Lower lobe of right lung (tissue), 2 donors: Measurements from ENCODE around the gene VPS8. TPM values are rescaled to one million over a fixed set of nuclear protein-coding genes. Genes with fewer than 3 reads are reported as not detected.
"Not testable (repeated sequence)": the region's sequence is repeated elsewhere in the genome, so short reads cannot be mapped to it uniquely, and the experiment has no call there.

Experiments
- ATAC-seq, 2 donors: fragments of 200-7000 bp; cut with Tn5 transposase; one replicate each; pipeline ENCODE4 v1.9.1; 2020 to 2022; ENCODE audit warnings: mild to moderate bottlenecking in 2 of 2, moderate library complexity in 2 of 2
- DNase-seq: peaks from one replicate; pipeline ENCODE4 v3.0.0-alpha.2; 2020
- H3K27ac ChIP-seq: fragments of 200-600 bp; one replicate; pipeline ENCODE4 v1.8.0; 2022
- H3K27me3 ChIP-seq: fragments of 200-600 bp; one replicate; pipeline ENCODE4 v1.8.0; 2022; ENCODE audit warnings: low read depth
- H3K36me3 ChIP-seq: fragments of 200-600 bp; one replicate; pipeline ENCODE4 v1.8.0; 2022; ENCODE audit warnings: mild to moderate bottlenecking
- H3K4me1 ChIP-seq: fragments of 200-600 bp; one replicate; pipeline ENCODE4 v1.8.0; 2022
- H3K4me3 ChIP-seq: fragments of 200-600 bp; one replicate; pipeline ENCODE4 v1.8.0; 2022; ENCODE audit warnings: mild to moderate bottlenecking
- H3K9me3 ChIP-seq: fragments of 200-600 bp; one replicate; pipeline ENCODE4 v1.8.0; 2022
- CTCF ChIP-seq: fragments of 200-600 bp; IDR thresholded peaks from one replicate; pipeline ENCODE4 v1.8.0; 2022; ENCODE audit warnings: antibody characterized with exemption, mild to moderate bottlenecking
- intact Hi-C: fragments of 100-400 bp; cut with DNase I; formaldehyde crosslinking; loops from one replicate; pipeline ENCODE4 v1.11.0; 2022
- total RNA-seq: library from RNA; stranded (reverse); fragmentation: NEBNext Ultra II Directional; extraction: Animal tissue kit (Norgen Biotek cat#: 25700); gene quantifications from one replicate; pipeline ENCODE4 v1.2.1, GENCODE V29; 2021
- donor health status: DM: no; HTN: yes; CAD: no; lungs with severe emphysema.

The VPS8 gene
- total RNA-seq, 1 donor from 2014 or later, result 84.7 TPM

DNA sequence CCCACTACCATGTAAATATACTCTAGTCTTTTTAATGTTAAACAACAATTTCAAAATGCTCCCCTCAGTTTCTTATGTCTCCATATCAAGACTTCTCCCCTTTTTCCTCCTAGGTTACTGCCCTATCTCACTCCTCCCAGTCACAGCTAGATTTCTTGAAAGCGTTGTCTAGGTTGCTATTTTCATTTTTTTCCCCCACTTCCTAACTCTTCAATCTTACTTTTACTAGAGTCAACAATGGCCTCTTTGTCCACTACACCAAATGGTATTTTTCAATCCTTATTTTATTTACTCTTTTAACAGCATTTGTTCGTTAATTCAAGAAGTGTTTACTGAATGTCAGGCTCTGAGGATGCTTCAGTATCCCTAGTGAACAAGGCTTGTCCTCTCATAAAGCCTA is 84.4 kb downstream of the VPS8 start:
- peaks cover 20% of the 10 kb centered on the region for H3K36me3 ChIP-seq
- ATAC-seq, result no peak
- TF ChIP-seq CTCF, result no peak
- intact Hi-C loops, result no loop called here
- no peak overlapping the region for H3K4me3 ChIP-seq
- no peak for DNase-seq
- H3K9me3 ChIP-seq, result no peaks in the 10 kb centered on the region
- no peaks in the 10 kb centered on the region for H3K27me3 ChIP-seq
- H3K27ac ChIP-seq, result no peak overlapping the region
- no peaks in the 10 kb centered on the region for H3K4me1 ChIP-seq

DNA sequence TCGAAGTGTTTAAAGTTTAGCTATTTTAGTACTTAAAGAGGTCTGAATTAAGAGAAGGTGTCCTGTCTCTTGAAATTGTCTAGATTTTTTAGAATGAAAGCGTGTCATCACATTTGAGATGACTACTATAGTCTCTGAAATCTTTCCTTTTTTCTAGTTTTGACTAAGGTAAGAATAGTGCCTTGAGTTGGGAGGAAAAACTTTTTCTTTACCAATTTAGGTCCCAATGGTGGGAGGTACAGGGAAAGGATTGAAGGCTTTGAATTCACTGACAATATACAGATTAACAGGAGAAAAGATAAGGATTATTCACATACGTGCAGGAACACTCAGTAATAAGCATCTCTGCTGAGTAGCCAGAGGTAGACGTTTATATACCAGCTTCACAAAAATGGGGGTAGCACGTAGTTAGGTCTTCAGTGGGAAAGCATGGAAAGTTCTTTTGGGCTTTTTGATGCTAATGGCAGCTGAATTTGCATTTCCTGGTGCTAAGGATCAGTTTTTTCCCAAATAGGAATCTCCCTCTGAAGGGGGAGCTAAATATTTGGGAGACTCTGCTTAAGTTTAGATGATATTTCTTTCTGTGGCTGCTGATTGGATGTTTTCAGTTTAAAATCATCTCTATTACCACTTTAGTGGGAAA is 88.1 kb downstream of the VPS8 start:
- DNase-seq (no peak), ATAC-seq (no peak)
- no peak overlapping the region for H3K4me3 ChIP-seq
- no peaks in the 10 kb centered on the region for H3K4me1 ChIP-seq
- no peaks in the 10 kb centered on the region for H3K9me3 ChIP-seq
- H3K27ac ChIP-seq, result no peak overlapping the region
- H3K27me3 ChIP-seq, result no peaks in the 10 kb centered on the region
- intact Hi-C loops, result no loop called here
- peaks cover 24% of the 10 kb centered on the region for H3K36me3 ChIP-seq
- TF ChIP-seq CTCF, result no peak

GRCh38 chr3:184907031-184907430 is 95.1 kb downstream of the VPS8 start:
- not testable (repeated sequence) for DNase-seq, ATAC-seq

GRCh38 chr3:184907681-184908649 is 96.0 kb downstream of the VPS8 start:
- no peak for ATAC-seq
- intact Hi-C loops, result no loop called here
- H3K4me3 ChIP-seq, result no peak overlapping the region
- DNase-seq, result no peak
- peaks cover 22% of the 10 kb centered on the region for H3K36me3 ChIP-seq
- H3K27ac ChIP-seq, result no peak overlapping the region
- no peaks in the 10 kb centered on the region for H3K27me3 ChIP-seq
- no peak for TF ChIP-seq CTCF
- no peaks in the 10 kb centered on the region for H3K4me1 ChIP-seq
- H3K9me3 ChIP-seq, result no peaks in the 10 kb centered on the region

More at GRCh38 chr3:184907031-184907430, 95.1 kb downstream of the VPS8 start:
- H3K4me3 ChIP-seq, H3K4me1 ChIP-seq, intact Hi-C loops, H3K9me3 ChIP-seq, H3K27me3 ChIP-seq, H3K27ac ChIP-seq: not testable (repeated sequence)
- peaks cover 17% of the 10 kb centered on the region for H3K36me3 ChIP-seq

- no peak for TF ChIP-seq CTCF
- Histone ChIP-seq H3K27ac (no peak overlapping the region), H3K4me3 (no peak overlapping the region), H3K9me3 (no peaks in the 10 kb centered on the region), H3K4me1 (no peaks in the 10 kb centered on the region), H3K36me3 (peaks cover 15% of the 10 kb centered on the region), H3K27me3 (no peaks in the 10 kb centered on the region)
- no peak for ATAC-seq
- DNase-seq, result no peak
- intact Hi-C loops, result no loop called here
Measured at GRCh38 chr3:184908859-184909258, 96.9 kb downstream of the VPS8 start.

- Histone ChIP-seq H3K36me3 (peaks cover 22% of the 10 kb centered on the region), H3K4me1 (no peaks in the 10 kb centered on the region), H3K4me3 (no peak overlapping the region), H3K9me3 (no peaks in the 10 kb centered on the region), H3K27me3 (no peaks in the 10 kb centered on the region), H3K27ac (no peak overlapping the region)
- DNase-seq (no peak), ATAC-seq (no peak)
- intact Hi-C loops, result no loop called here
- no peak for TF ChIP-seq CTCF
Measured at GRCh38 chr3:184910664-184911063, 98.7 kb downstream of the VPS8 start.
